SK-N-SH (cell line): Measurements from ENCODE around the gene PQBP1. TPM values are rescaled to one million over a fixed set of nuclear protein-coding genes. Genes with fewer than 3 reads are reported as not detected.

Experiments used
- CTCF ChIA-PET: fragments of 300-600, 350-600 bp; formaldehyde crosslinking; extraction: SDS; loops from one replicate; lab custom pipeline; 2021; lab: Yijun Ruan, JAX
- POLR2A ChIA-PET: fragments of 350-600 bp; sonication (Branson Sonifier 250); formaldehyde crosslinking; extraction: SDS; loops from one replicate; lab custom pipeline; 2020; ENCODE audit warnings: antibody characterized with exemption, inconsistent platforms; lab: Yijun Ruan, JAX
- DNase-seq: peaks from one replicate; pipeline ENCODE4 v3.0.0; 2012
- H2AFZ ChIP-seq: fragments of 200-600 bp; sonication (generic); 2 replicates; pipeline ENCODE4 v1.8.1; 2016; ENCODE audit warnings: antibody characterized with exemption, mild to moderate bottlenecking, low read depth
- H3F3A ChIP-seq: fragments of 200-600 bp; sonication (generic); replicated peaks from 2 replicates; pipeline ENCODE3; 2016; ENCODE audit warnings: antibody characterized with exemption, mild to moderate bottlenecking; ENCODE audit not compliant: insufficient read depth
- H3K27ac ChIP-seq, 2 experiments: fragments of 200-500 bp in 1 of 2; fragments of 200-600 bp in 1 of 2; sonication (Bioruptor generic) in 1 of 2; sonication (generic), shearing (Covaris generic) in 1 of 2; 2 replicates each; pipeline versions ENCODE4 v1.5.1 to v1.6.1; 2014 to 2016; ENCODE audit warnings: low read depth in 2 of 2, inconsistent platforms in 1 of 2, low read length in 1 of 2, mild to moderate bottlenecking in 1 of 2, mixed read lengths in 1 of 2
- H3K27me3 ChIP-seq: fragments of 200-600 bp; sonication (generic), shearing (Covaris generic); 2 replicates; pipeline ENCODE4 v1.6.1; 2016; ENCODE audit warnings: mixed run types; ENCODE audit not compliant: insufficient read depth
- H3K36me3 ChIP-seq, 2 experiments: fragments of 200-500 bp in 1 of 2; fragments of 200-600 bp in 1 of 2; sonication (Bioruptor generic) in 1 of 2; sonication (generic) in 1 of 2; replicated peaks in 1 of 2; 2 replicates each; pipeline versions ENCODE3 to v1.5.1; 2014 to 2016; ENCODE audit warnings: low read length in 1 of 2, mild to moderate bottlenecking in 1 of 2; ENCODE audit not compliant: insufficient read depth in 2 of 2, control insufficient read depth in 1 of 2
- H3K4me1 ChIP-seq, 2 experiments: fragments of 200-500 bp in 1 of 2; fragments of 200-600 bp in 1 of 2; sonication (Bioruptor generic) in 1 of 2; sonication (generic), shearing (Covaris generic) in 1 of 2; 2 replicates each; pipeline versions ENCODE4 v1.5.1 to v1.6.1; 2014 to 2016; ENCODE audit warnings: low read depth in 1 of 2, low read length in 1 of 2, mixed run types in 1 of 2; ENCODE audit not compliant: insufficient read depth in 2 of 2, control insufficient read depth in 1 of 2
- H3K4me2 ChIP-seq: fragments of 200-600 bp; sonication (generic), shearing (Covaris generic); 2 replicates; pipeline ENCODE4 v1.6.1; 2017; ENCODE audit warnings: mixed run types
- H3K4me3 ChIP-seq, 2 experiments: fragments of 200-500 bp in 1 of 2; fragments of 200-600 bp in 1 of 2; sonication (Bioruptor generic) in 1 of 2; sonication (generic), shearing (Covaris generic) in 1 of 2; 2 replicates each; pipeline versions ENCODE4 v1.5.1 to v1.8.1; 2014 to 2016; ENCODE audit warnings: low read depth in 2 of 2, inconsistent platforms in 1 of 2, low read length in 1 of 2, mild to moderate bottlenecking in 1 of 2, mixed read lengths in 1 of 2, moderate library complexity in 1 of 2
- H3K79me2 ChIP-seq: fragments of 200-600 bp; sonication (generic); 2 replicates; pipeline ENCODE4 v1.8.1; 2017; ENCODE audit warnings: mild to moderate bottlenecking; ENCODE audit not compliant: insufficient read depth
- H3K9ac ChIP-seq: fragments of 200-600 bp; sonication (generic); 2 replicates; pipeline ENCODE4 v1.6.1; 2017; ENCODE audit warnings: mixed run types
- H3K9me2 ChIP-seq: fragments of 200-600 bp; sonication (generic); 2 replicates; pipeline ENCODE4 v1.6.1; 2017; ENCODE audit warnings: mixed run types
- H3K9me3 ChIP-seq: fragments of 200-600 bp; sonication (generic); 2 replicates; pipeline ENCODE4 v1.6.1; 2017; ENCODE audit warnings: mixed run types, mild to moderate bottlenecking, moderate library complexity
- H4K20me1 ChIP-seq: fragments of 200-600 bp; sonication (generic); 2 replicates; pipeline ENCODE4 v1.6.1; 2017; ENCODE audit warnings: mild to moderate bottlenecking, mixed run types; ENCODE audit not compliant: insufficient read depth
- CTCF ChIP-seq: fragments of 200-600 bp; sonication (generic); IDR thresholded peaks from 2 replicates; pipeline ENCODE4 v1.6.1; 2017; ENCODE audit warnings: antibody characterized with exemption, mild to moderate bottlenecking, moderate library complexity
- ELF1 ChIP-seq: IDR thresholded peaks from 2 replicates; pipeline ENCODE4 v1.4.0; 2012
- FOXM1 ChIP-seq: IDR thresholded peaks from 2 replicates; pipeline ENCODE4 v1.4.0; 2012; ENCODE audit warnings: low read depth, mild to moderate bottlenecking
- GABPA ChIP-seq: IDR thresholded peaks from 2 replicates; pipeline ENCODE4 v1.4.0; 2012; ENCODE audit warnings: low read depth, mild to moderate bottlenecking
- MAX ChIP-seq: IDR thresholded peaks from 2 replicates; pipeline ENCODE4 v1.4.0; 2012; ENCODE audit warnings: low read depth
- MEF2A ChIP-seq: IDR thresholded peaks from 2 replicates; pipeline ENCODE4 v1.4.0; 2012; ENCODE audit warnings: low read depth, borderline replicate concordance
- NRF1 ChIP-seq: IDR thresholded peaks from 2 replicates; pipeline ENCODE4 v1.6.1; 2012; ENCODE audit warnings: low read depth, mild to moderate bottlenecking, low read length
- POLR2AphosphoS5 ChIP-seq: IDR thresholded peaks from 2 replicates; pipeline ENCODE4 v1.6.1; 2012; ENCODE audit warnings: low read depth, low read length
- SIN3A ChIP-seq: IDR thresholded peaks from 2 replicates; pipeline ENCODE4 v1.6.1; 2012; ENCODE audit warnings: low read depth, mild to moderate bottlenecking, low read length, moderate library complexity, borderline replicate concordance
- TEAD4 ChIP-seq: IDR thresholded peaks from 2 replicates; pipeline ENCODE4 v1.4.0; 2012; ENCODE audit warnings: mild to moderate bottlenecking, borderline replicate concordance; ENCODE audit not compliant: insufficient read depth
- WGBS: methylation state at CpG from one replicate; pipeline ENCODE4 v1.1.6; 2017; ENCODE audit warnings: low lambda C conversion rate; 5-methylcytosine and 5-hydroxymethylcytosine counted together
- polyA plus RNA-seq, 3 experiments: library from polyadenylated mRNA; depleted of rRNA; stranded (reverse); fragments of >200 nt; gene quantifications; 2 replicates each; pipeline ENCODE4 v1.2.3, GENCODE V29; 2012
- TF ChIP-seq, protein P1 (sequence below): IDR thresholded peaks from 2 replicates; pipeline ENCODE4 v1.6.1; 2012; ENCODE audit warnings: mild to moderate bottlenecking, low read depth, low read length, moderate library complexity
- TF ChIP-seq, protein P2 (sequence below): IDR thresholded peaks from 2 replicates; pipeline ENCODE4 v1.4.0; 2012; ENCODE audit warnings: low read depth, borderline replicate concordance
- TF ChIP-seq, protein P3 (sequence below): IDR thresholded peaks from 2 replicates; pipeline ENCODE4 v1.4.0; 2012; ENCODE audit warnings: low read depth, borderline replicate concordance

PQBP1 gene
- polyA plus RNA-seq, 1 of the 3 experiments (the other 2 are of a cell fraction): 113 TPM

DNA sequence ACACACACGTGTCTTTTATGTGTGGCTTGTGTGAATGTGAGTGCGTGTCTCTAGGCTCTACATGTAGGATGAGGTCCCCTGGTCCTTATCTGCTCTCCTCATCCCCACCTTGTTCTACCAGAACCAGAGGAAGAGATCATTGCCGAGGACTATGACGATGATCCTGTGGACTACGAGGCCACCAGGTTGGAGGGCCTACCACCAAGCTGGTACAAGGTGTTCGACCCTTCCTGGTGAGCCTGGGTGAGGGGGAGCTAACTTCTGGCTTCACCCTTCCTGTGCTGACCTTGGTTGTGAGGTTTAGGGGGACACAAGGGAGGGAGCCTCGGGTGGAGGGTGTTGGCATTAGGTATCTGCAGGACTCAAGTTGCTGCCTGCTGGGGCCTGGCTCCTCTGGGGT is 3.3 kb downstream of the PQBP1 start:
- no peak overlapping the region for H3K4me3 ChIP-seq
- no peaks in the 10 kb centered on the region for H3K27me3 ChIP-seq
- TF ChIP-seq MEF2A: no peak
- no peak for TF ChIP-seq ELF1
- TF ChIP-seq TEAD4: no peak
- no peak for TF ChIP-seq CTCF
- no peak for TF ChIP-seq SIN3A
- no peak for TF ChIP-seq NRF1
- TF ChIP-seq MAX: no peak
- no peak for TF ChIP-seq POLR2AphosphoS5
- TF ChIP-seq, protein P1, sequence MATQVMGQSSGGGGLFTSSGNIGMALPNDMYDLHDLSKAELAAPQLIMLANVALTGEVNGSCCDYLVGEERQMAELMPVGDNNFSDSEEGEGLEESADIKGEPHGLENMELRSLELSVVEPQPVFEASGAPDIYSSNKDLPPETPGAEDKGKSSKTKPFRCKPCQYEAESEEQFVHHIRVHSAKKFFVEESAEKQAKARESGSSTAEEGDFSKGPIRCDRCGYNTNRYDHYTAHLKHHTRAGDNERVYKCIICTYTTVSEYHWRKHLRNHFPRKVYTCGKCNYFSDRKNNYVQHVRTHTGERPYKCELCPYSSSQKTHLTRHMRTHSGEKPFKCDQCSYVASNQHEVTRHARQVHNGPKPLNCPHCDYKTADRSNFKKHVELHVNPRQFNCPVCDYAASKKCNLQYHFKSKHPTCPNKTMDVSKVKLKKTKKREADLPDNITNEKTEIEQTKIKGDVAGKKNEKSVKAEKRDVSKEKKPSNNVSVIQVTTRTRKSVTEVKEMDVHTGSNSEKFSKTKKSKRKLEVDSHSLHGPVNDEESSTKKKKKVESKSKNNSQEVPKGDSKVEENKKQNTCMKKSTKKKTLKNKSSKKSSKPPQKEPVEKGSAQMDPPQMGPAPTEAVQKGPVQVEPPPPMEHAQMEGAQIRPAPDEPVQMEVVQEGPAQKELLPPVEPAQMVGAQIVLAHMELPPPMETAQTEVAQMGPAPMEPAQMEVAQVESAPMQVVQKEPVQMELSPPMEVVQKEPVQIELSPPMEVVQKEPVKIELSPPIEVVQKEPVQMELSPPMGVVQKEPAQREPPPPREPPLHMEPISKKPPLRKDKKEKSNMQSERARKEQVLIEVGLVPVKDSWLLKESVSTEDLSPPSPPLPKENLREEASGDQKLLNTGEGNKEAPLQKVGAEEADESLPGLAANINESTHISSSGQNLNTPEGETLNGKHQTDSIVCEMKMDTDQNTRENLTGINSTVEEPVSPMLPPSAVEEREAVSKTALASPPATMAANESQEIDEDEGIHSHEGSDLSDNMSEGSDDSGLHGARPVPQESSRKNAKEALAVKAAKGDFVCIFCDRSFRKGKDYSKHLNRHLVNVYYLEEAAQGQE: no peak
- H3K4me2 ChIP-seq: no peak overlapping the region
- H3K9ac ChIP-seq: no peak overlapping the region
- H3K4me1 ChIP-seq: peaks cover 0 to 4% of the 10 kb centered on the region in 2 experiments; a peak in 1 of 4 replicates
- peaks cover 3 to 32% of the 10 kb centered on the region in 2 experiments for H3K36me3 ChIP-seq
- ChIA-PET CTCF (interaction anchor here (1.2 kb wide), 1 partner anchor 11 kb away, joined by 5 read pairs; the partner anchor contains the start of gene SLC35A2), POLR2A (no interaction called here)
- no peak for DNase-seq
- H2AFZ ChIP-seq: no peak overlapping the region
- H4K20me1 ChIP-seq: peaks cover 5% of the 10 kb centered on the region; the same call in 1 of the 2 replicates
- H3F3A ChIP-seq: peaks cover 3% of the 10 kb centered on the region
- H3K27ac ChIP-seq: no peak overlapping the region
- 74% methylated on average over 6 of the region's 7 CpGs for WGBS
- H3K9me2 ChIP-seq: no peaks in the 10 kb centered on the region
- H3K79me2 ChIP-seq: peaks cover 21% of the 10 kb centered on the region
- no peaks in the 10 kb centered on the region for H3K9me3 ChIP-seq

DNA sequence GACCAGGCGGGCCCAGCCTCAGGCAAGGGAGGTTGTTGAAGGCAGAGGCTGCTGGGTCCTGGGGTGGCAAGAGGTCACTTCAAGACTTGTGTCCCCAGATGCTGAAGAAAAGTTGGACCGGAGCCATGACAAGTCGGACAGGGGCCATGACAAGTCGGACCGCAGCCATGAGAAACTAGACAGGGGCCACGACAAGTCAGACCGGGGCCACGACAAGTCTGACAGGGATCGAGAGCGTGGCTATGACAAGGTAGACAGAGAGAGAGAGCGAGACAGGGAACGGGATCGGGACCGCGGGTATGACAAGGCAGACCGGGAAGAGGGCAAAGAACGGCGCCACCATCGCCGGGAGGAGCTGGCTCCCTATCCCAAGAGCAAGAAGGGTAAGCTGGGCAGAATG is 4.4 kb downstream of the PQBP1 start:
- TF ChIP-seq ELF1: no peak
- TF ChIP-seq, protein P2, sequence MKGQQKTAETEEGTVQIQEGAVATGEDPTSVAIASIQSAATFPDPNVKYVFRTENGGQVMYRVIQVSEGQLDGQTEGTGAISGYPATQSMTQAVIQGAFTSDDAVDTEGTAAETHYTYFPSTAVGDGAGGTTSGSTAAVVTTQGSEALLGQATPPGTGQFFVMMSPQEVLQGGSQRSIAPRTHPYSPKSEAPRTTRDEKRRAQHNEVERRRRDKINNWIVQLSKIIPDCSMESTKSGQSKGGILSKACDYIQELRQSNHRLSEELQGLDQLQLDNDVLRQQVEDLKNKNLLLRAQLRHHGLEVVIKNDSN: no peak
- no peak for TF ChIP-seq GABPA
- no peak for TF ChIP-seq FOXM1
- TF ChIP-seq, protein P3, sequence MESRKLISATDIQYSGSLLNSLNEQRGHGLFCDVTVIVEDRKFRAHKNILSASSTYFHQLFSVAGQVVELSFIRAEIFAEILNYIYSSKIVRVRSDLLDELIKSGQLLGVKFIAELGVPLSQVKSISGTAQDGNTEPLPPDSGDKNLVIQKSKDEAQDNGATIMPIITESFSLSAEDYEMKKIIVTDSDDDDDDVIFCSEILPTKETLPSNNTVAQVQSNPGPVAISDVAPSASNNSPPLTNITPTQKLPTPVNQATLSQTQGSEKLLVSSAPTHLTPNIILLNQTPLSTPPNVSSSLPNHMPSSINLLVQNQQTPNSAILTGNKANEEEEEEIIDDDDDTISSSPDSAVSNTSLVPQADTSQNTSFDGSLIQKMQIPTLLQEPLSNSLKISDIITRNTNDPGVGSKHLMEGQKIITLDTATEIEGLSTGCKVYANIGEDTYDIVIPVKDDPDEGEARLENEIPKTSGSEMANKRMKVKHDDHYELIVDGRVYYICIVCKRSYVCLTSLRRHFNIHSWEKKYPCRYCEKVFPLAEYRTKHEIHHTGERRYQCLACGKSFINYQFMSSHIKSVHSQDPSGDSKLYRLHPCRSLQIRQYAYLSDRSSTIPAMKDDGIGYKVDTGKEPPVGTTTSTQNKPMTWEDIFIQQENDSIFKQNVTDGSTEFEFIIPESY: no peak
- Histone ChIP-seq H2AFZ (no peak overlapping the region), H4K20me1 (0 out of 2 replicates have a peak, but pooled peaks cover 5% of the 10 kb centered on the region), H3F3A (peaks cover 3% of the 10 kb centered on the region), H3K36me3 (peaks cover 4 to 38% of the 10 kb centered on the region in 2 experiments), H3K79me2 (peaks cover 12% of the 10 kb centered on the region), H3K4me3 (no peak overlapping the region), H3K9me3 (no peaks in the 10 kb centered on the region), H3K4me2 (no peak overlapping the region), H3K27me3 (no peaks in the 10 kb centered on the region), H3K27ac (no peak overlapping the region), H3K4me1 (no peaks in the 10 kb centered on the region; a peak in 1 of 4 replicates), H3K9ac (no peak overlapping the region), H3K9me2 (no peaks in the 10 kb centered on the region)
- DNase-seq: no peak
- CTCF ChIA-PET: interaction anchor here (2.9 kb wide), 1 partner anchor 13 kb away, joined by 12 read pairs; no protein-coding TSS in a partner anchor
- POLR2A ChIA-PET: no interaction called here
- WGBS: 97% methylated on average over 20 of the region's 20 CpGs
